ENCODE results near the gene BBOF1. TPM values are rescaled to one million over a fixed set of nuclear protein-coding genes. Genes with fewer than 3 reads are reported as not detected.

BBOF1 gene
- total and polyA plus RNA-seq, 2 of the 8 experiments (the other 6 are each of a cell fraction or from before 2014, with no cell fraction given), result 0.26 to 0.60 TPM

GRCh38 chr14:73996731-73997107, 22.4 kb upstream of the BBOF1 start:
- Histone ChIP-seq H2BK15ac (ENCODE audit: low read length) (no peak overlapping the region), H4K8ac (ENCODE audit: extremely low read depth, insufficient read depth, low read length) (no peak overlapping the region), H3K79me1 (ENCODE audit: low read depth, low read length) (no peaks in the 10 kb centered on the region), H3K27ac (ENCODE audit: low read depth, low read length) (no peak overlapping the region), H4K5ac (ENCODE audit: insufficient read length, low read depth, low read length) (no peak overlapping the region), H4K20me1 (replicated peaks in 1 of 2; ENCODE audit: control insufficient read depth in 1 of 2, insufficient read depth in 2 of 2, low read length in 2 of 2) (no peaks in the 10 kb centered on the region), H2BK120ac (replicated peaks; ENCODE audit: low read depth, low read length) (no peak overlapping the region), H3K36me3 (ENCODE audit: control insufficient read depth in 2 of 4, insufficient read depth in 4 of 4, low read length in 3 of 4) (no peaks in the 10 kb centered on the region), H3K79me2 (ENCODE audit: control insufficient read depth in 1 of 2, insufficient read depth in 2 of 2, low read length in 2 of 2) (no peaks in the 10 kb centered on the region), H2BK12ac (ENCODE audit: low read depth, low read length) (no peak overlapping the region), H3K4me2 (ENCODE audit: insufficient read depth in 1 of 2, low read depth in 2 of 2, low read length in 2 of 2) (no peak overlapping the region), H3K23me2 (ENCODE audit: low read depth, low read length) (no peaks in the 10 kb centered on the region), H3K27me3 (replicated peaks in 1 of 4; ENCODE audit: control insufficient read depth in 3 of 4, extremely low read depth in 1 of 4, insufficient read depth in 3 of 4, low read length in 3 of 4) (no peaks in the 10 kb centered on the region), H2AK5ac (ENCODE audit: low read depth, low read length) (no peak overlapping the region), H3K23ac (ENCODE audit: insufficient read length) (no peak overlapping the region), H3K18ac (ENCODE audit: extremely low read depth, low read length) (no peak overlapping the region), H3K9me3 (ENCODE audit: insufficient read depth in 2 of 2, low read depth in 1 of 2, low read length in 1 of 2) (no peaks in the 10 kb centered on the region), H3K4ac (replicated peaks; ENCODE audit: insufficient read length, low read depth, low read length) (no peak overlapping the region), H3K4me3 (ENCODE audit: extremely low read depth in 1 of 4, insufficient read depth in 2 of 4, low read depth in 3 of 4, low read length in 4 of 4) (no peak overlapping the region), H2BK20ac (ENCODE audit: low read length) (no peak overlapping the region), H2BK5ac (ENCODE audit: low read depth, low read length) (no peak overlapping the region), H4K91ac (replicated peaks; ENCODE audit: insufficient read length, low read length) (no peak overlapping the region), H2AFZ (ENCODE audit: low read length) (no peak overlapping the region), H3K4me1 (replicated peaks in 1 of 4; ENCODE audit: control insufficient read depth in 3 of 4, insufficient read depth in 4 of 4, low read length in 3 of 4) (no peaks in the 10 kb centered on the region), H3K9ac (replicated peaks in 1 of 4; ENCODE audit: extremely low read depth in 1 of 4, low read depth in 3 of 4, low read length in 3 of 4) (no peak overlapping the region), H3K56ac (replicated peaks; ENCODE audit: insufficient read length, low read depth, low read length) (no peak overlapping the region), H3K14ac (ENCODE audit: insufficient read length) (no peak overlapping the region)
- ChIA-PET POLR2A (ENCODE audit: partially characterized antibody) (interaction anchor here (1.5 kb wide), 1 partner anchor 19 kb away, joined by 3 read pairs; no protein-coding TSS in a partner anchor), CTCF (ENCODE audit: partially characterized antibody) (interaction anchor here (0.6 to 1.2 kb wide), 3 partner anchors 37 to 61 kb away, joined by 3 read pairs; no protein-coding TSS in a partner anchor)
- WGBS, 2 experiments (ENCODE audit: extremely low coverage in 1 of 2, insufficient coverage in 1 of 2, insufficient read length in 1 of 2, insufficient replicate concordance in 2 of 2, low coverage in 1 of 2, low lambda C conversion rate in 2 of 2, missing lambda C conversion rate in 1 of 2), result 82% methylated on average over 2 of the region's 2 CpGs; no CpG with 5 or more reads in 1 of the 2 experiments
- TF ChIP-seq EP300 (IDR thresholded peaks at IDR 0.05; ENCODE audit: borderline replicate concordance in 1 of 2, low read depth in 2 of 2, low read length in 2 of 2) (no peak), JUND (IDR thresholded peaks at IDR 0.05; ENCODE audit: low read length) (no peak), MAFK (IDR thresholded peaks at IDR 0.05; ENCODE audit: low read depth, low read length) (no peak), RFX5 (IDR thresholded peaks at IDR 0.05; ENCODE audit: borderline replicate concordance, low read depth, low read length) (no peak), NANOG (IDR thresholded peaks at IDR 0.05; ENCODE audit: insufficient read depth, low read depth, low read length, poor library complexity, severe bottlenecking) (no peak), KDM4A (IDR thresholded peaks at IDR 0.05; ENCODE audit: low read depth, low read length, severe bottlenecking) (no peak), POU5F1 (IDR thresholded peaks at IDR 0.05; ENCODE audit: low read depth, low read length) (no peak), POLR2AphosphoS5 (IDR thresholded peaks at IDR 0.05; ENCODE audit: low read depth, low read length) (no peak)
- TF ChIP-seq, protein P1, sequence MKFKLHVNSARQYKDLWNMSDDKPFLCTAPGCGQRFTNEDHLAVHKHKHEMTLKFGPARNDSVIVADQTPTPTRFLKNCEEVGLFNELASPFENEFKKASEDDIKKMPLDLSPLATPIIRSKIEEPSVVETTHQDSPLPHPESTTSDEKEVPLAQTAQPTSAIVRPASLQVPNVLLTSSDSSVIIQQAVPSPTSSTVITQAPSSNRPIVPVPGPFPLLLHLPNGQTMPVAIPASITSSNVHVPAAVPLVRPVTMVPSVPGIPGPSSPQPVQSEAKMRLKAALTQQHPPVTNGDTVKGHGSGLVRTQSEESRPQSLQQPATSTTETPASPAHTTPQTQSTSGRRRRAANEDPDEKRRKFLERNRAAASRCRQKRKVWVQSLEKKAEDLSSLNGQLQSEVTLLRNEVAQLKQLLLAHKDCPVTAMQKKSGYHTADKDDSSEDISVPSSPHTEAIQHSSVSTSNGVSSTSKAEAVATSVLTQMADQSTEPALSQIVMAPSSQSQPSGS (IDR thresholded peaks at IDR 0.05; ENCODE audit: low read length), result no peak
- TF ChIP-seq, protein P2, sequence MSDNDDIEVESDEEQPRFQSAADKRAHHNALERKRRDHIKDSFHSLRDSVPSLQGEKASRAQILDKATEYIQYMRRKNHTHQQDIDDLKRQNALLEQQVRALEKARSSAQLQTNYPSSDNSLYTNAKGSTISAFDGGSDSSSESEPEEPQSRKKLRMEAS (IDR thresholded peaks at IDR 0.05), result no peak
- FAIRE-seq (no peak), DNase-seq (ENCODE audit: low read depth in 1 of 2, low spot score in 2 of 2) (no peak)
